Natural killer cell (primary cell): ENCODE results near the gene IL10RA. TPM values are rescaled to one million over a fixed set of nuclear protein-coding genes. Genes with fewer than 3 reads are reported as not detected.

ENCODE experiments used
- ATAC-seq, 3 donors: fragments of 150-1000 bp in 2 of 3; fragments of 200-7000 bp in 1 of 3; cut with Tn5 transposase; 1 replicate in 1 of 3; 2 replicates in 2 of 3; pipeline ENCODE4 v1.10.0; 2021; ENCODE audit warnings: mild to moderate bottlenecking in 2 of 3, moderate library complexity in 2 of 3
- DNase-seq, 2 donors: peaks; one replicate each; pipeline versions ENCODE4 v3.0.0 to v3.0.0-alpha.2; 2013 to 2021; ENCODE audit warnings: mixed read lengths in 1 of 2
- H3K27ac ChIP-seq: one replicate; pipeline ENCODE4 v1.5.1; 2013; ENCODE audit warnings: mild to moderate bottlenecking, low read length
- H3K27me3 ChIP-seq: one replicate; pipeline ENCODE4 v1.6.1; 2013; ENCODE audit warnings: low read length; ENCODE audit not compliant: control insufficient read depth, insufficient read depth
- H3K36me3 ChIP-seq: one replicate; pipeline ENCODE4 v1.6.1; 2013; ENCODE audit warnings: low read length; ENCODE audit not compliant: control insufficient read depth, insufficient read depth
- H3K4me1 ChIP-seq: one replicate; pipeline ENCODE4 v1.6.1; 2013; ENCODE audit warnings: low read length; ENCODE audit not compliant: control insufficient read depth, insufficient read depth
- H3K4me3 ChIP-seq: one replicate; pipeline ENCODE4 v1.5.1; 2013; ENCODE audit warnings: low read length
- H3K9me3 ChIP-seq: one replicate; pipeline ENCODE4 v1.6.1; 2013; ENCODE audit warnings: low read length; ENCODE audit not compliant: control insufficient read depth, insufficient read depth
- H3K27ac Mint-ChIP-seq, 2 donors: one replicate each; pipeline ENCODE4 v1.8.0; 2022; ENCODE audit warnings: mild to moderate bottlenecking in 2 of 2, mixed read lengths in 2 of 2, moderate library complexity in 1 of 2
- H3K27me3 Mint-ChIP-seq, 2 donors: one replicate each; pipeline ENCODE4 v1.8.0; 2022; ENCODE audit warnings: low read depth in 2 of 2, mixed read lengths in 2 of 2
- H3K36me3 Mint-ChIP-seq: one replicate; pipeline ENCODE4 v1.8.0; 2022; ENCODE audit warnings: mixed read lengths
- H3K4me1 Mint-ChIP-seq, 2 donors: one replicate each; pipeline ENCODE4 v1.8.0; 2022; ENCODE audit warnings: mixed read lengths in 2 of 2
- H3K4me3 Mint-ChIP-seq: one replicate; pipeline ENCODE4 v1.8.0; 2022; ENCODE audit warnings: mild to moderate bottlenecking, moderate library complexity, mixed read lengths
- H3K9me3 Mint-ChIP-seq, 2 donors: one replicate each; pipeline ENCODE4 v1.8.0; 2022; ENCODE audit warnings: mixed read lengths in 2 of 2
- CTCF ChIP-seq: fragments of 200-600 bp; IDR thresholded peaks from one replicate; pipeline ENCODE4 v1.8.0; 2022; ENCODE audit warnings: antibody characterized with exemption
- WGBS: methylation state at CpG from one replicate; pipeline ENCODE4 v1.1.7; 2013; ENCODE audit warnings: missing lambda C conversion rate; ENCODE audit not compliant: insufficient coverage; 5-methylcytosine and 5-hydroxymethylcytosine counted together
- intact Hi-C: fragments of 100-400 bp; cut with micrococcal nuclease; formaldehyde crosslinking; loops from one replicate; pipeline ENCODE4 v1.14.2; 2022
- total RNA-seq, 4 donors: library from RNA; stranded (reverse); fragments of 120-200 nt in 1 of 4; gene quantifications; one replicate each; pipeline versions ENCODE4 v1.2.3 to v1.2.4, GENCODE V29; 2013 to 2022

The IL10RA gene
- total RNA-seq, 3 donors from 2014 or later (not counting 1 experiment from before 2014, with no cell fraction given) = 263 to 286 (median 268) TPM

DNA sequence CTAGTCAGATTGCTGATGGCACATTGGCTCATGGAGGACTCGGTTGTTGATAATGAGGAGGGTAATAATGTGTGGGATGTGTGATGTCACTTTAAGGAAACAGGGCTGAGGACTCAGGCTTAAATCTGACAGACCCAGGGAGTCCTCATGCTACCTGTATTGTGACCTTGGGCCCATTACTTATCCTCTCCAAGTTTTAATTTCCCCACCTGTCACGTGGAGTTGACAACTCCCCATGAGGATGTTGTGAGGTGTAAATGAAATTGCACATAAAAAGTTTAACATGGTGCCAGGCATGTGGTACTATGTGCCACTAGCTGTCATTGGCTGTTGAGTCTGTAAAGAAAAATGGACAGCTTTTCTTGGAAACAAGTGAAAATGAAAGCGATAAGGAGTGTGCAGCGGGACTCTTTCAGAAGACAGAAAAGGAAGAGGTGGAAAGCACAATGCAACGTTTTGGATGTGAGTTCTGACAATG is 15.3 kb downstream of the IL10RA start:
- intact Hi-C loops = loop anchor here (10.0 kb wide), 1 partner anchor 223 kb away; the partner anchor contains the start of gene JAML
- Mint-ChIP-seq H3K4me1 (peaks cover 88 to 94% of the 10 kb centered on the region in 2 donors), H3K36me3 (peaks cover 19% of the 10 kb centered on the region), H3K27ac (peak overlapping the region; percentile 93 to 97), H3K27me3 (no peaks in the 10 kb centered on the region), H3K9me3 (peaks cover 0 to 6% of the 10 kb centered on the region in 2 donors), H3K4me3 (peak overlapping the region; percentile 87)
- Histone ChIP-seq H3K9me3 (no peaks in the 10 kb centered on the region), H3K4me3 (no peak overlapping the region), H3K36me3 (peaks cover 50% of the 10 kb centered on the region), H3K27ac (peak overlapping the region; percentile 75), H3K4me1 (peaks cover 90% of the 10 kb centered on the region), H3K27me3 (no peaks in the 10 kb centered on the region)
- WGBS = 31% methylated on average over 4 of the region's 5 CpGs
- ATAC-seq = peak; percentile 40 to 50 (median 43)
- no peak for TF ChIP-seq CTCF
- DNase-seq = peak in 1 of 2 donors; percentile 65

GRCh38 chr11:118002010-118002540 is 15.9 kb downstream of the IL10RA start:
- Histone ChIP-seq H3K27ac (peak overlapping the region; percentile 75), H3K4me3 (no peak overlapping the region), H3K9me3 (no peaks in the 10 kb centered on the region), H3K4me1 (peaks cover 95% of the 10 kb centered on the region), H3K27me3 (no peaks in the 10 kb centered on the region), H3K36me3 (peaks cover 44% of the 10 kb centered on the region)
- Mint-ChIP-seq H3K36me3 (peaks cover 16% of the 10 kb centered on the region), H3K27me3 (no peaks in the 10 kb centered on the region), H3K27ac (peak overlapping the region; percentile 93 to 97), H3K4me1 (peaks cover 90 to 96% of the 10 kb centered on the region in 2 donors), H3K9me3 (peaks cover 0 to 6% of the 10 kb centered on the region in 2 donors), H3K4me3 (peak overlapping the region; percentile 87)
- intact Hi-C loops = loop anchor here (10.0 kb wide), 1 partner anchor 223 kb away; the partner anchor contains the start of gene JAML
- DNase-seq = peak; percentile 12 to 56
- 47% methylated on average over 6 of the region's 6 CpGs for WGBS
- no peak for TF ChIP-seq CTCF
- ATAC-seq = peak in 2 of 3 donors; percentile 4 to 35

- Mint-ChIP-seq H3K27me3 (no peaks in the 10 kb centered on the region), H3K27ac (peak overlapping the region; percentile 93 to 97), H3K4me3 (peak overlapping the region; percentile 87), H3K36me3 (peaks cover 9% of the 10 kb centered on the region), H3K4me1 (peaks cover 90 to 96% of the 10 kb centered on the region in 2 donors), H3K9me3 (peaks cover 0 to 6% of the 10 kb centered on the region in 2 donors)
- Histone ChIP-seq H3K4me3 (no peak overlapping the region), H3K27ac (peak overlapping the region; percentile 75), H3K9me3 (no peaks in the 10 kb centered on the region), H3K27me3 (no peaks in the 10 kb centered on the region), H3K4me1 (peaks cover 98% of the 10 kb centered on the region), H3K36me3 (peaks cover 37% of the 10 kb centered on the region)
- TF ChIP-seq CTCF = no peak
- ATAC-seq (peak; percentile 14 to 43 (median 21)), DNase-seq (peak in 1 of 2 donors; percentile 59)
- intact Hi-C loops = loop anchor here (10.0 kb wide), 1 partner anchor 222 kb away; the partner anchor contains the start of gene JAML
- WGBS = 44% methylated on average over 7 of the region's 7 CpGs
These were observed 16.6 kb downstream of the IL10RA start for GRCh38 chr11:118002541-118003423.
